Measurements from ENCODE around the gene ZMYM3. TPM values are rescaled to one million over a fixed set of nuclear protein-coding genes. Genes with fewer than 3 reads are reported as not detected.

Gene ZMYM3
- total and polyA plus RNA-seq, 2 experiments from 2014 or later, result 15.1 to 26.2 TPM

DNA sequence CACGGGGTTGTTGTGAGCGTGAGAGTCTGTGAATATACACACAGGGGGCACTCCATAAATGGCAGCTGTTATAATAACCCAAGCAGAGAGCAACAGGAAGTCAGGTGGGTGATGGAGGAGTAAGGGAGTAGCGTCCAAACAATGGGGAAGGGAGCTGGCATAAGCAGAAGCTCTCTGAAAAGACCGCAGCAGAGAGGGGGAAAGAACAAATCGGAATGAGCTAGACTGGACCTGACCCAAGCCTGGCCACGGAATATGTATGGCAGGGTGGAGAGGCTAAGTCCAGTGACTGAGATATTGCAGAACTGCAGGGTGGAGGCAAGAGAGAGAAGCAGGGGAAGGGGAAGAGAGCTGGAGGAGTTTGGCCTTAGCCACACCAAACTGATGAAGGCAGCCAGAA is 37.5 kb downstream of the ZMYM3 start:
- Histone ChIP-seq H3K9me3 (ENCODE audit: low read depth) (no peaks in the 10 kb centered on the region), H3K9me2 (replicated peaks; ENCODE audit: insufficient read depth) (no peaks in the 10 kb centered on the region), H3K4me1 (ENCODE audit: insufficient read depth) (peaks cover 5% of the 10 kb centered on the region), H3K79me2 (no peaks in the 10 kb centered on the region), H3K4me2 (peak overlapping the region; percentile 64), H3K27ac (peak overlapping the region; percentile 66), H3K27me3 (no peaks in the 10 kb centered on the region), H3K36me3 (replicated peaks; ENCODE audit: insufficient read depth, low read depth) (no peaks in the 10 kb centered on the region), H2AFZ (no peak overlapping the region), H4K20me1 (ENCODE audit: insufficient read depth, poor library complexity, severe bottlenecking) (no peaks in the 10 kb centered on the region), H3K4me3 (no peak overlapping the region)
- WGBS (ENCODE audit: low lambda C conversion rate, missing lambda C conversion rate), result 48% methylated on average over 6 of the region's 6 CpGs
- no peak for DNase-seq (ENCODE audit: low spot score)
- TF ChIP-seq EZH2 (IDR thresholded peaks at IDR 0.05; ENCODE audit: borderline replicate concordance), result no peak
- no peak for TF ChIP-seq CTCF (IDR thresholded peaks at IDR 0.05; ENCODE audit: poor library complexity)
- no peak for TF ChIP-seq EZH2phosphoT487 (IDR thresholded peaks at IDR 0.05; ENCODE audit: low read depth, severe bottlenecking, unreplicated experiment)

DNA sequence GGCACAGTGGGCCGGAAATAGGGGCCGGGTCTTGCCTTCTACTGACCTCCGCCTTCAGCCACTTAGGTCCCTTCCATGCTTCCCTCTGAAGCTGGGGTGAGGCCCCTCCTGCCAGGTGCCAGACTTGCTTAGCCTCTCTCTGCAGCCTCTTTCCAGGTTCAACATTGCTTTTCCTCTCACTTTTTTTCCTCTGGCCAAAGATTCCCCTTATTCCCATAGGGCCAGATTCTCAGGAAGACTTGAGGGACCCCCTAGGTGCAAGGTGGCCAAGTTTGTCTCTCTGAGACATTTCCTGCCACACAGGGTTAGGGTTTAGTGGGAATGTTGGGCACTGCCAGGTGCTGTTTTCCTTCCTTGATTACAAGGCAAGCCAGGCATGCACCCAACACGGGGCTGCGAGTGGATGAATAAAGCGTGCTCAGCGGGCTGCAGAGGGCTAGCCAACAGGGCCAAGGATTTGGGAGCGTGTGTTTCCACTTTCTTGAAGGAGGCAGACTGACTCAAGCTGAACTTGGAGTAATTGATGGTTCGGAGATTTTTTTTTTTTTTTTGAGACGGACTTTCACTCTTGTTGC is 38.5 kb downstream of the ZMYM3 start:
- Histone ChIP-seq H3K79me2 (no peaks in the 10 kb centered on the region), H4K20me1 (ENCODE audit: insufficient read depth, poor library complexity, severe bottlenecking) (no peaks in the 10 kb centered on the region), H3K27ac (no peak overlapping the region), H3K27me3 (no peaks in the 10 kb centered on the region), H2AFZ (no peak overlapping the region), H3K4me1 (ENCODE audit: insufficient read depth) (peaks cover 5% of the 10 kb centered on the region), H3K4me2 (peak overlapping the region; percentile 64), H3K9me3 (ENCODE audit: low read depth) (no peaks in the 10 kb centered on the region), H3K4me3 (no peak overlapping the region), H3K36me3 (replicated peaks; ENCODE audit: insufficient read depth, low read depth) (no peaks in the 10 kb centered on the region), H3K9me2 (replicated peaks; ENCODE audit: insufficient read depth) (no peaks in the 10 kb centered on the region)
- TF ChIP-seq EZH2phosphoT487 (IDR thresholded peaks at IDR 0.05; ENCODE audit: low read depth, severe bottlenecking, unreplicated experiment), result no peak
- TF ChIP-seq EZH2 (IDR thresholded peaks at IDR 0.05; ENCODE audit: borderline replicate concordance), result no peak
- no peak for TF ChIP-seq CTCF (IDR thresholded peaks at IDR 0.05; ENCODE audit: poor library complexity)
- 67% methylated on average over 10 of the region's 10 CpGs for WGBS (ENCODE audit: low lambda C conversion rate, missing lambda C conversion rate)
- DNase-seq (ENCODE audit: low spot score), result no peak

GRCh38 chrX:71214604-71215337 is 39.2 kb downstream of the ZMYM3 start:
- DNase-seq (ENCODE audit: low spot score), result peak; percentile 61
- Histone ChIP-seq H2AFZ (no peak overlapping the region), H4K20me1 (ENCODE audit: insufficient read depth, poor library complexity, severe bottlenecking) (no peaks in the 10 kb centered on the region), H3K27me3 (no peaks in the 10 kb centered on the region), H3K4me2 (peak overlapping the region; percentile 64), H3K27ac (peak overlapping the region; percentile 60), H3K9me2 (replicated peaks; ENCODE audit: insufficient read depth) (no peaks in the 10 kb centered on the region), H3K79me2 (no peaks in the 10 kb centered on the region), H3K4me1 (ENCODE audit: insufficient read depth) (peaks cover 5% of the 10 kb centered on the region), H3K36me3 (replicated peaks; ENCODE audit: insufficient read depth, low read depth) (no peaks in the 10 kb centered on the region), H3K9me3 (ENCODE audit: low read depth) (no peaks in the 10 kb centered on the region), H3K4me3 (no peak overlapping the region)
- TF ChIP-seq EZH2 (IDR thresholded peaks at IDR 0.05; ENCODE audit: borderline replicate concordance) (no peak), EZH2phosphoT487 (IDR thresholded peaks at IDR 0.05; ENCODE audit: low read depth, severe bottlenecking, unreplicated experiment) (no peak), CTCF (IDR thresholded peaks at IDR 0.05; ENCODE audit: poor library complexity) (no peak)
- 58% methylated on average over 5 of the region's 5 CpGs for WGBS (ENCODE audit: low lambda C conversion rate, missing lambda C conversion rate)

Data from hepatocyte (in vitro differentiated cells).